Endodermal cell (in vitro differentiated cells): ENCODE data around the gene SLC39A1. TPM values are rescaled to one million over a fixed set of nuclear protein-coding genes. Genes with fewer than 3 reads are reported as not detected.
A peak's percentile ranks its signal among the peaks of the same experiment; 100 is the strongest.

Experiments used
- DNase-seq: peaks from one replicate; pipeline ENCODE4 v3.0.0-alpha.2; 2017
- H3K27ac ChIP-seq: 2 replicates; pipeline ENCODE4 v1.5.1; 2013; ENCODE audit warnings: mild to moderate bottlenecking, low read depth, low read length, moderate library complexity
- H3K27me3 ChIP-seq: 2 replicates; pipeline ENCODE4 v1.6.1; 2013; ENCODE audit warnings: mild to moderate bottlenecking, low read length, moderate library complexity; ENCODE audit not compliant: insufficient read depth, control insufficient read depth, poor library complexity, severe bottlenecking
- H3K36me3 ChIP-seq: 2 replicates; pipeline ENCODE4 v1.7.0; 2013; ENCODE audit warnings: mild to moderate bottlenecking, low read length, moderate library complexity; ENCODE audit not compliant: control insufficient read depth, insufficient read depth
- H3K4me1 ChIP-seq: one replicate; pipeline ENCODE4 v1.7.0; 2013; ENCODE audit warnings: low read length; ENCODE audit not compliant: control insufficient read depth, insufficient read depth
- H3K4me3 ChIP-seq: 2 replicates; pipeline ENCODE4 v1.5.1; 2013; ENCODE audit warnings: mild to moderate bottlenecking, low read length, moderate library complexity
- H3K9ac ChIP-seq: 2 replicates; pipeline ENCODE4 v1.6.1; 2013; ENCODE audit warnings: mild to moderate bottlenecking, low read length, moderate library complexity; ENCODE audit not compliant: poor library complexity, severe bottlenecking; ENCODE audit errors: extremely low read depth
- H3K9me3 ChIP-seq: 2 replicates; pipeline ENCODE4 v1.6.1; 2013; ENCODE audit warnings: mild to moderate bottlenecking, low read length, moderate library complexity; ENCODE audit not compliant: control insufficient read depth
- H3K27ac Mint-ChIP-seq: 2 replicates; pipeline ENCODE4 v1.8.0; 2020; ENCODE audit warnings: mixed read lengths
- H3K27me3 Mint-ChIP-seq: 2 replicates; pipeline ENCODE4 v1.8.0; 2021; ENCODE audit warnings: mild to moderate bottlenecking, mixed read lengths; ENCODE audit not compliant: insufficient read depth
- H3K36me3 Mint-ChIP-seq: 2 replicates; pipeline ENCODE4 v1.8.0; 2020; ENCODE audit warnings: low read depth, mixed read lengths
- H3K4me1 Mint-ChIP-seq: 2 replicates; pipeline ENCODE4 v1.8.0; 2020; ENCODE audit warnings: mixed read lengths
- H3K4me3 Mint-ChIP-seq: 2 replicates; pipeline ENCODE4 v1.8.0; 2020; ENCODE audit warnings: mild to moderate bottlenecking, moderate library complexity, mixed read lengths
- H3K9me3 Mint-ChIP-seq: 2 replicates; pipeline ENCODE4 v1.8.0; 2020; ENCODE audit warnings: mild to moderate bottlenecking, mixed read lengths
- CTCF ChIP-seq: fragments of 200-600 bp; sonication (generic); conservative IDR thresholded peaks from 2 replicates; pipeline ENCODE4 v1.5.0; 2021; ENCODE audit warnings: antibody characterized with exemption, mild to moderate bottlenecking
- WGBS, 2 experiments: methylation state at CpG; one replicate each; pipeline versions ENCODE4 v1.1.5 to v1.1.7; 2013; ENCODE audit warnings: missing lambda C conversion rate in 2 of 2, mixed read lengths in 1 of 2; ENCODE audit not compliant: insufficient coverage in 1 of 2, insufficient read length in 1 of 2; 5-methylcytosine and 5-hydroxymethylcytosine counted together
- total RNA-seq, 2 donors: library from RNA; stranded (reverse); fragmentation: NEBNext Ultra II Directional in 1 of 2; extraction: Animal tissue kit (Norgen Biotek cat#: 25700) in 1 of 2; gene quantifications; 2 replicates in 1 of 2; 3 replicates in 1 of 2; pipeline ENCODE4 v1.2.1, GENCODE V29; 2021

SLC39A1 gene
- total RNA-seq, 2 donors from 2014 or later: 129 to 154 TPM

GRCh38 chr1:153958961-153959260 lies 4.4 kb downstream of the SLC39A1 start:
- H3K27ac ChIP-seq: no peak overlapping the region
- Mint-ChIP-seq H3K4me1 (peaks cover 35% of the 10 kb centered on the region), H3K27ac (peak overlapping the region; percentile 96)

GRCh38 chr1:153958111-153958960 lies 5.0 kb downstream of the SLC39A1 start, which contains the start of gene CRTC2:
TSS of gene CRTC2 (minus strand) at chr1:153958612. CDS start at chr1:153958497, 115 bp downstream.
- peak within 1 kb of the TSS; percentile 98 for H3K4me3 ChIP-seq
- Mint-ChIP-seq H3K4me3 (peak within 1 kb of the TSS; percentile 98), H3K9me3 (no peaks in the 10 kb centered on the region), H3K27me3 (no peaks in the 10 kb centered on the region), H3K36me3 (peaks cover 25% of the 10 kb centered on the region), H3K27ac (peak within 1 kb of the TSS; percentile 96), H3K4me1 (peaks cover 33% of the 10 kb centered on the region)
- H3K27ac ChIP-seq: peak within 1 kb of the TSS; percentile 63
- TF ChIP-seq CTCF: no peak
- no peaks in the 10 kb centered on the region for H3K9me3 ChIP-seq
- WGBS, 2 experiments: 0% methylated on average over 17 to 74 of the region's 75 CpGs
- H3K9ac ChIP-seq: peak within 1 kb of the TSS; percentile 77
- H3K4me1 ChIP-seq: no peaks in the 10 kb centered on the region
- peaks cover 19% of the 10 kb centered on the region for H3K36me3 ChIP-seq
- peak; percentile 99 for DNase-seq
- no peaks in the 10 kb centered on the region for H3K27me3 ChIP-seq

More at GRCh38 chr1:153958961-153959260, 4.4 kb downstream of the SLC39A1 start:
- Mint-ChIP-seq H3K4me3 (peak overlapping the region; percentile 98), H3K27me3 (no peaks in the 10 kb centered on the region), H3K9me3 (no peaks in the 10 kb centered on the region), H3K36me3 (peaks cover 23% of the 10 kb centered on the region)
- Histone ChIP-seq H3K4me3 (no peak overlapping the region), H3K9me3 (no peaks in the 10 kb centered on the region), H3K27me3 (no peaks in the 10 kb centered on the region), H3K9ac (no peak overlapping the region), H3K4me1 (no peaks in the 10 kb centered on the region), H3K36me3 (peaks cover 19% of the 10 kb centered on the region)
- no peak for TF ChIP-seq CTCF
- no peak for DNase-seq
- WGBS, 2 experiments: 61 to 77% methylated on average over 3 to 4 of the region's 4 CpGs

GRCh38 chr1:153957744-153958110 lies 5.6 kb downstream of the SLC39A1 start:
- no peaks in the 10 kb centered on the region for H3K27me3 ChIP-seq
- H3K36me3 Mint-ChIP-seq: peaks cover 28% of the 10 kb centered on the region
- no peaks in the 10 kb centered on the region for H3K4me1 ChIP-seq
- H3K27me3 Mint-ChIP-seq: no peaks in the 10 kb centered on the region
- H3K9me3 Mint-ChIP-seq: no peaks in the 10 kb centered on the region
- WGBS, 2 experiments: 0% methylated on average over 5 to 13 of the region's 13 CpGs
- TF ChIP-seq CTCF: no peak
- H3K27ac ChIP-seq: peak overlapping the region; percentile 63
- peaks cover 33% of the 10 kb centered on the region for H3K4me1 Mint-ChIP-seq
- no peaks in the 10 kb centered on the region for H3K9me3 ChIP-seq
- peak overlapping the region; percentile 98 for H3K4me3 Mint-ChIP-seq
- H3K4me3 ChIP-seq: peak overlapping the region; percentile 98
- no peak for DNase-seq
- peaks cover 19% of the 10 kb centered on the region for H3K36me3 ChIP-seq
- H3K27ac Mint-ChIP-seq: peak overlapping the region; percentile 96
- peak overlapping the region; percentile 77 for H3K9ac ChIP-seq
